OCI-LY7 (cell line): ENCODE data around the gene PSMA7. TPM values are rescaled to one million over a fixed set of nuclear protein-coding genes. Genes with fewer than 3 reads are reported as not detected.

ENCODE experiments used
- BruUV-seq: library from RNA; stranded (reverse); fragments of 400-500 nt; replicated peaks from 2 replicates; lab custom pipeline; 2021; lab: Mats Ljungman, UMichigan
- CTCF ChIA-PET: fragments of 300-600 bp; sonication (Branson Sonifier 250); formaldehyde crosslinking; loops from one replicate; lab custom pipeline; 2022; ENCODE audit warnings: antibody characterized with exemption; ENCODE audit not compliant: unreplicated experiment; lab: Charles Lee
- POLR2A ChIA-PET: fragments of 300-600 bp; sonication (Branson Sonifier 250); formaldehyde crosslinking; loops from one replicate; lab custom pipeline; 2022; ENCODE audit warnings: antibody characterized with exemption; lab: Charles Lee
- DNase-seq: peaks from one replicate; pipeline ENCODE4 v3.0.0-alpha.2; 2015; ENCODE audit warnings: low spot score
- H2AFZ ChIP-seq: fragments of 200-600 bp; sonication (generic), shearing (Covaris generic); 2 replicates; pipeline ENCODE4 v1.6.1; 2014; ENCODE audit warnings: mild to moderate bottlenecking, antibody characterized with exemption, low read length, moderate library complexity
- H3K27ac ChIP-seq: fragments of 200-600 bp; sonication (generic); 2 replicates; pipeline ENCODE4 v1.5.1; 2014; ENCODE audit warnings: mixed run types, low read depth, mild to moderate bottlenecking, moderate library complexity, low read length, inconsistent platforms; ENCODE audit not compliant: poor library complexity, severe bottlenecking
- H3K36me3 ChIP-seq: fragments of 200-600 bp; sonication (generic); 2 replicates; pipeline ENCODE4 v1.6.1; 2014; ENCODE audit warnings: mild to moderate bottlenecking, antibody characterized with exemption, low read length, moderate library complexity, mixed read lengths; ENCODE audit not compliant: insufficient read depth
- H3K4me1 ChIP-seq: fragments of 200-600 bp; sonication (generic); 2 replicates; pipeline ENCODE4 v1.5.1; 2014; ENCODE audit warnings: mild to moderate bottlenecking, low read length; ENCODE audit not compliant: insufficient read depth, poor library complexity, severe bottlenecking
- H3K4me2 ChIP-seq: fragments of 200-600 bp; sonication (generic); 2 replicates; pipeline ENCODE4 v1.6.1; 2014; ENCODE audit warnings: mild to moderate bottlenecking, low read length
- H3K4me3 ChIP-seq: fragments of 200-600 bp; sonication (generic); 2 replicates; pipeline ENCODE4 v1.5.1; 2014; ENCODE audit warnings: mild to moderate bottlenecking, low read depth, low read length; ENCODE audit not compliant: poor library complexity, severe bottlenecking
- H3K79me2 ChIP-seq: fragments of 200-600 bp; sonication (generic); 2 replicates; pipeline ENCODE4 v1.6.1; 2016; ENCODE audit warnings: low read depth, mild to moderate bottlenecking, low read length, moderate library complexity, mixed read lengths; ENCODE audit not compliant: insufficient read depth
- H3K9me2 ChIP-seq: fragments of 200-600 bp; sonication (generic); 2 replicates; pipeline ENCODE4 v1.6.1; 2016; ENCODE audit warnings: mild to moderate bottlenecking, low read length, mixed read lengths; ENCODE audit not compliant: insufficient read depth
- H3K9me3 ChIP-seq: fragments of 200-600 bp; sonication (generic); 2 replicates; pipeline ENCODE4 v1.6.1; 2014; ENCODE audit warnings: mild to moderate bottlenecking, mixed run types, low read length, mixed read lengths
- H4K20me1 ChIP-seq: fragments of 200-600 bp; sonication (generic); 2 replicates; pipeline ENCODE4 v1.6.1; 2014; ENCODE audit warnings: mild to moderate bottlenecking, antibody characterized with exemption, low read length, moderate library complexity, mixed read lengths; ENCODE audit not compliant: insufficient read depth
- CTCF ChIP-seq: fragments of 200-600 bp; sonication (generic); conservative IDR thresholded peaks from 2 replicates; pipeline ENCODE4 v1.5.1; 2014; ENCODE audit warnings: mild to moderate bottlenecking, antibody characterized with exemption, low read length, moderate library complexity, mixed read lengths
- EZH2phosphoT487 ChIP-seq: fragments of 200-600 bp; sonication (generic); IDR thresholded peaks from 2 replicates; pipeline ENCODE4 v1.6.1; 2018; ENCODE audit warnings: low read depth, borderline replicate concordance, mild to moderate bottlenecking, mixed run types, antibody characterized with exemption, low read length, moderate library complexity, mixed read lengths
- intact Hi-C: fragments of 100-400 bp; cut with micrococcal nuclease; formaldehyde crosslinking; loops from one replicate; pipeline ENCODE4 v1.10.0; 2022; ENCODE audit not compliant: unreplicated experiment
- total RNA-seq, 2 experiments: library from RNA; depleted of rRNA in 1 of 2; stranded (reverse); fragments of >200 nt in 1 of 2; shearing (Covaris generic) in 1 of 2; gene quantifications; 2 replicates each; pipeline ENCODE4 v1.2.3, GENCODE V29; 2014 to 2022

PSMA7 gene
- total RNA-seq, 2 experiments from 2014 or later, result 247 to 266 TPM

GRCh38 chr20:62163986-62164762 lies 21.0 kb upstream of the PSMA7 start:
- intact Hi-C loops, result no loop called here
- Histone ChIP-seq H3K36me3 (peaks cover 21% of the 10 kb centered on the region), H3K9me2 (no peaks in the 10 kb centered on the region), H4K20me1 (no peaks in the 10 kb centered on the region), H3K4me2 (no peak overlapping the region), H3K4me1 (no peaks in the 10 kb centered on the region), H3K79me2 (no peaks in the 10 kb centered on the region), H3K4me3 (no peak overlapping the region), H3K9me3 (no peaks in the 10 kb centered on the region), H3K27ac (no peak overlapping the region), H2AFZ (no peak overlapping the region)
- ChIA-PET POLR2A (no interaction called here), CTCF (no interaction called here)
- DNase-seq, result no peak
- TF ChIP-seq CTCF, result no peak
- no peak for TF ChIP-seq EZH2phosphoT487
- no TSS peak for BruUV-seq

DNA sequence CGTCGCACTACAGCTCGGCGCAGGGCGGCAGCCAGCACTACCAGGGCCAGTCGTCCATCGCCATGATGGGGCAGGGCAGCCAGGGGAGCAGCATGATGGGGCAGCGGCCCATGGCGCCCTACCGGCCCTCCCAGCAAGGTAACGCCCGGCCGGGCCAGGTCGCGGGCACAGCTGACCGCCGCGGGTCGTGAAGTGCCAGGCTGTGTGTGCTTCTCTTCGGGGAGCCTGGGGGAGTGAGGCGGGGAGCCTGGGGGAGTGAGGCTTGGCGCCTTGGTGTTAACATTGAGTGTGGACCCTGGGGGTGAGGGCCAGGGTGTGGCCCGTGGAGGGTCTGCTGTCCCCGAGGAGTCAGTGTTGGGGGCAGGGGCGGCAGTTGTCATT lies 20.3 kb upstream of the PSMA7 start:
- BruUV-seq, result no TSS peak
- ChIA-PET POLR2A (no interaction called here), CTCF (no interaction called here)
- Histone ChIP-seq H3K9me3 (no peaks in the 10 kb centered on the region), H3K4me3 (no peak overlapping the region), H2AFZ (no peak overlapping the region), H3K79me2 (no peaks in the 10 kb centered on the region), H3K36me3 (peaks cover 20% of the 10 kb centered on the region), H3K4me1 (no peaks in the 10 kb centered on the region), H3K4me2 (no peak overlapping the region), H4K20me1 (no peaks in the 10 kb centered on the region), H3K27ac (no peak overlapping the region), H3K9me2 (no peaks in the 10 kb centered on the region)
- TF ChIP-seq EZH2phosphoT487 (no peak), CTCF (no peak)
- DNase-seq, result no peak
- intact Hi-C loops, result no loop called here

DNA sequence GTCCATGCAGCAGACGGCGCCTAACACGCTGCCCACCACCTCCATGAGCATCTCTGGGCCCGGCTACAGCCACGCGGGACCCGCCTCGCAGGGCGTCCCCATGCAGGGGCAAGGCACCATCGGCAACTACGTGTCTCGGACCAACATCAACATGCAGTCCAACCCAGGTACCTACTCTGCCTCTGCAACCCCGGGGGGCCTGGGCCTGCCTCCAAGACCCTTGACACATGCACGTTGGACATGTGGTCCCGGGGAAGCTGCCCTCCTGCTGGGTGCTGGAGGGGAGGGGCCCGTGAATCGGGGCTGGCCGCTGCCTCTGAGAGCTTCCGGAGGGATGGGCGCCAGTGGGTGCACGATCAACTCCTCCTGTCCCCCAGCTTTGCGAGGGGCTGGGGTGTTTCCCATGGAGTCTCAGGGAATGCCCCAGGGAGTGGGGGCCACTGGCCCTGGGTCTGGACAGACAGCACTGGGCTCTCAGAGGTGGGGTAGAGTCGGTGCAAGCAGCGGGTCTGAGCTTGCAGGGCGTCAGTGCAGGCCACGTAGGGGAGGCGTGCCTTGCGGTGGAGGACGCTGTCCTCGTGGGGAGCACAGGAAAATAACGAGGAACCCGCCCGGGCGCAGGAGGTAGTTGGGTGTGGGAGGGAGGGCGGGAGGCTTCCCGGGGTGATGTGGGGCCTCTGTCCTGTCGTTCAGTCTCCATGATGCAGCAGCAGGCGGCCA lies 19.7 kb upstream of the PSMA7 start:
- ChIA-PET CTCF (no interaction called here), POLR2A (no interaction called here)
- no peak for TF ChIP-seq CTCF
- TF ChIP-seq EZH2phosphoT487, result no peak
- no peaks in the 10 kb centered on the region for H3K9me3 ChIP-seq
- no peak overlapping the region for H3K4me3 ChIP-seq
- H3K4me2 ChIP-seq, result no peak overlapping the region
- no peaks in the 10 kb centered on the region for H3K79me2 ChIP-seq
- H3K36me3 ChIP-seq, result peaks cover 14% of the 10 kb centered on the region
- DNase-seq, result no peak
- no peaks in the 10 kb centered on the region for H4K20me1 ChIP-seq
- no peak overlapping the region for H2AFZ ChIP-seq
- BruUV-seq, result no TSS peak
- H3K27ac ChIP-seq, result no peak overlapping the region
- no peaks in the 10 kb centered on the region for H3K9me2 ChIP-seq
- intact Hi-C loops, result no loop called here
- no peaks in the 10 kb centered on the region for H3K4me1 ChIP-seq
